HEK293 (cell line): ENCODE measurements around the gene MLF2.

Source experiments
- BCL6B ChIP-seq: fragments of 450-650 bp; formaldehyde crosslinking; IDR thresholded peaks from 2 replicates; pipeline ENCODE4 v1.5.1; 2017; ENCODE audit warnings: missing biosample characterization, missing genetic modification characterization
- CTCF ChIP-seq: fragments of 450-650 bp; formaldehyde crosslinking; IDR thresholded peaks from 2 replicates; pipeline ENCODE4 v1.5.1; 2016; ENCODE audit warnings: missing biosample characterization, missing genetic modification characterization
- GLI2 ChIP-seq: fragments of 450-650 bp; formaldehyde crosslinking; IDR thresholded peaks from 2 replicates; pipeline ENCODE4; 2017; ENCODE audit warnings: missing biosample characterization, missing genetic modification characterization, low read depth, borderline replicate concordance
- TRIM28 ChIP-seq: IDR thresholded peaks from 2 replicates; pipeline ENCODE4 v1.6.1; 2011; ENCODE audit warnings: low read length, control low read depth, borderline replicate concordance
- ZBTB1 ChIP-seq: fragments of 450-650 bp; formaldehyde crosslinking; IDR thresholded peaks from 2 replicates; pipeline ENCODE4 v1.5.1; 2016; ENCODE audit warnings: missing biosample characterization, missing genetic modification characterization
- ZEB2 ChIP-seq: fragments of 450-650 bp; formaldehyde crosslinking; IDR thresholded peaks from 2 replicates; pipeline ENCODE4 v1.5.1; 2016; ENCODE audit warnings: missing biosample characterization, missing genetic modification characterization
- ZFP3 ChIP-seq: fragments of 450-650 bp; formaldehyde crosslinking; IDR thresholded peaks from 2 replicates; pipeline ENCODE4 v1.5.1; 2016; ENCODE audit warnings: low read depth, missing biosample characterization, missing genetic modification characterization
- ZIC2 ChIP-seq: fragments of 450-650 bp; formaldehyde crosslinking; IDR thresholded peaks from 2 replicates; pipeline ENCODE4 v1.5.1; 2016; ENCODE audit warnings: missing biosample characterization, missing genetic modification characterization
- ZNF140 ChIP-seq: fragments of 450-650 bp; formaldehyde crosslinking; IDR thresholded peaks from 2 replicates; pipeline ENCODE4 v1.5.1; 2016; ENCODE audit warnings: missing biosample characterization, missing genetic modification characterization
- ZNF169 ChIP-seq: fragments of 450-650 bp; formaldehyde crosslinking; IDR thresholded peaks from 2 replicates; pipeline ENCODE4 v1.5.1; 2016; ENCODE audit warnings: missing biosample characterization, missing genetic modification characterization
- ZNF214 ChIP-seq: fragments of 450-650 bp; formaldehyde crosslinking; IDR thresholded peaks from 2 replicates; pipeline ENCODE4 v1.5.1; 2017; ENCODE audit warnings: missing biosample characterization, mild to moderate bottlenecking, missing genetic modification characterization, borderline replicate concordance
- ZNF274 ChIP-seq, 2 experiments: fragments of 200-500 bp in 1 of 2; fragments of 450-650 bp in 1 of 2; sonication (Bioruptor generic) in 1 of 2; formaldehyde crosslinking in 1 of 2; IDR thresholded peaks; 2 replicates each; pipeline versions ENCODE4 v1.5.1 to v1.6.1; 2014 to 2016; ENCODE audit warnings: borderline replicate concordance in 1 of 2, inconsistent platforms in 1 of 2, low read length in 1 of 2, missing biosample characterization in 1 of 2, missing genetic modification characterization in 1 of 2
- ZNF449 ChIP-seq: fragments of 450-650 bp; formaldehyde crosslinking; IDR thresholded peaks from 2 replicates; pipeline ENCODE4 v1.5.1; 2017; ENCODE audit warnings: missing biosample characterization, mild to moderate bottlenecking, missing genetic modification characterization, moderate library complexity
- ZNF660 ChIP-seq: fragments of 450-650 bp; IDR thresholded peaks from 2 replicates; pipeline ENCODE4 v1.5.1; 2018; ENCODE audit warnings: missing biosample characterization, mild to moderate bottlenecking, missing genetic modification characterization

- no peak for TF ChIP-seq ZNF214
- TF ChIP-seq ZNF449 = no peak
- TF ChIP-seq ZNF140 (tag by site-specific recombination) = no peak
- no peak for TF ChIP-seq TRIM28
- no peak for TF ChIP-seq ZBTB1 (tag by site-specific recombination)
- no peak for TF ChIP-seq ZIC2 (tag by site-specific recombination)
- no peak for TF ChIP-seq ZEB2 (tag by site-specific recombination)
- no peak for TF ChIP-seq ZNF274 (IDR thresholded peaks at IDR 0.05; ENCODE audit: low read length)
- TF ChIP-seq ZNF274 (tag by site-specific recombination; IDR thresholded peaks at IDR 0.05; ENCODE audit: borderline replicate concordance) = no peak
- no peak for TF ChIP-seq BCL6B (tag by site-specific recombination)
- no peak for TF ChIP-seq CTCF (tag by site-specific recombination)
- TF ChIP-seq GLI2 (tag by site-specific recombination) = no peak
- no peak for TF ChIP-seq ZFP3 (tag by site-specific recombination)
- no peak for TF ChIP-seq ZNF169 (tag by site-specific recombination)
- TF ChIP-seq ZNF660 = no peak
These were observed 36.3 kb upstream of the MLF2 start, which contains the start of gene CD4 for GRCh38 chr12:6788972-6789924.
